Myocyte (in vitro differentiated cells): ENCODE measurements around the gene DOCK4. TPM values are rescaled to one million over a fixed set of nuclear protein-coding genes. Genes with fewer than 3 reads are reported as not detected.

Experiments used
- DNase-seq: peaks from one replicate; pipeline ENCODE4 v3.0.0-alpha.2; 2012; ENCODE audit warnings: low read depth
- total RNA-seq: library from RNA; depleted of rRNA; stranded (reverse); fragments of >200 nt; gene quantifications from 2 replicates; pipeline ENCODE4 v1.2.3, GENCODE V29; 2014

Gene DOCK4
- total RNA-seq, 1 donor from 2014 or later, result 16.3 TPM

DNA sequence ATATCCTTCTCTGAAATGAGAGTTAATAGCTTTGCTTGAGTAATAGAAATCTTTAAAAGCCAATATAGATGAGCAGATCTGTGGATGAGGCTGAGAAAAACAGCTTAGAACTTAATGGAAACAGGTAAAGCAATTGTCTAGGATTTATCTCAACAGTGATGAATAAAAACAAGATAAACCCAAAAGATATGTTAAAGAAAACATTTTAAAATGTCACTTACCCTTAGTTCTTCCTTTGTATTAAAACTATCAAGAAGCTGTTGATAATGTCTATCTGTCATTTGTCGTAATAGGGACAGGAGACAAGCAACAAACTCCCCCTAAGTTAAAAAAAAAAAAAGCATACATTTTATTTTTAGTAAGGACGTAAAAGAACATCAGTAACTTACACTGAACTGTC, 371.8 kb downstream of the DOCK4 start:
- no peak for DNase-seq

DNA sequence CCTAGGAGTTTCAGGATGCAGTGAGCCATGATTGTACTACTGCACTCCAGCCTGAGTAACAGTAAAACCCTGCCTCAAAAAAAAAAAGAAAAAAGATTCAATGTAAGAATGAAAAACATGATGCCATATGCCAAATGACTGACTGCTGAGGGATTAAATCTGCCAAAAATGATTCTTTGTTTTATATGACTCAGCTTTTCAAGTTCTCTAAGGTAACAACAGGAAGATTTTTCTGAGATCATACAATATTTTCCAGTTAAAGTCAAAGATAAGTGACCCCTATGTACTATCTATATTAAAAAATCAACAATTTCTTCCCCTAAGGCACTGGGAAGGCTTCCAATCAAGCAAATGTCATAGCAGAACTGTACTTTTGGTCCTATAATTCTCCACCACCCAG, 372.7 kb downstream of the DOCK4 start:
- DNase-seq, result peak; percentile 12

- no peak for DNase-seq
These were observed 374.0 kb downstream of the DOCK4 start for GRCh38 chr7:111832174-111832573.

DNA sequence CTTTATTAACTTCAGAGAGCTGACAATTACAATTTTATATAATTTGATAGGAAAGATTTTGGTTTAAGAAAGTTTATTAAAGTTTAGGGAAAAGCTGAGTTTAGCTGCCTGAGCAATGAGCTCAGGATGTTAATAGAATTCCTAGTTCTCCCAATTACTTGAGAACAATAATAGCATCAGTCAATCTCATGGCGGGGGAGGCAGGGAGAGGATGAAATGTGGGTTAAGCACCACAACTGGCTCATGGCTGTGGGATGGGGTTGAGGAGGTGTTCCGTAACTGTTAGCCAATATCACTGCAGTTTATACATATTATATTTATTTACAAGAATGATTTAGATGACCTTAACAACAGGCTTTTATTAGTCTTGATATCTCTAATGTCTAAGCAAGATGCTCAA, 377.0 kb downstream of the DOCK4 start:
- DNase-seq, result no peak

DNA sequence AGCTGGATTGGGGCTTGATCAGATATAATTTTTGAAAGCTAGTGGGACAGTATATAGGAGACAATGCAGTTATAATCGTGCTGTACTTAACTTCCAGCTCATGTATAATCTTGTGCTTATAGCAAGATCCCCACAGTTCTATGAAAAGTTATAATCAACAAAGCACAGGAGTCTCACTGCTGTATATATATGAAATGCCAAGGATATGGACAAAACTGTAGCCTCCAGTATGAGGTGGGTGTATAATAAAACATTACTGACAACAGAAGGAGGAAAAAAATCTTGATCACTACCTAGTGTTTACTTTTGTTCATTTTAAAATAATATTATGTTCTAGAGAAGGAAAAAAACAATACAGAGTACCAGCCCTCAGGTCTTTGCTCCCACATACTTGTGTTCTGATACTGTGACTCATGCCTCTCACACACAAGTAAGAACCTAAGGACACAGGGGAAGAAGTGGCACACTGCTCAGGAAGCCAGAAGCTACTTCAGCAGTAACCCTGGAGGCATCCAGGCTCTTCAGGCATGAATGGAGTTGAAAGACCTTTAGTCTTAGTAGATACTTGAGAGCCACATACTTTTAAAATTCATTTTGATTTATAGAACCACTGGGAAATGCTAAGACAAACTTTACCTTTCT, 378.2 kb downstream of the DOCK4 start:
- DNase-seq, result peak; percentile 15

DNA sequence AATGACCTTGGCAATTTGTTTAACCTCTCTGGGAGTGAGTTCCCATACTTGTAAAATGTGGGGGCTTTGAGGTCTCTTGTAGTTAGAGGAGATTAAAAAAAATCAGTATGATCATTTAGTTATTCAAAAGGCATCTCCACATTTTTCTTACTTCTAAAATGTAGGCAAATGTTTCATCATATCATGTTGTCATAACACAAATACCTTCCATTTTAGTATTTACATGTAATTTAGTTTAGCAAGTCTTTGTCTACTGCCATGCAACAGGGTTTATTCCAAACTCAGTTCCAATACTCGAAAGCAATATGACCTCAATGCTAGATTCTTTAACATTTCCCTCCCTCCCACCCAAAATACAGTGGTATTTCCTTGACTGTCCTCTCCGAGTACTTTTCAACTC, 381.2 kb downstream of the DOCK4 start:
- no peak for DNase-seq

DNA sequence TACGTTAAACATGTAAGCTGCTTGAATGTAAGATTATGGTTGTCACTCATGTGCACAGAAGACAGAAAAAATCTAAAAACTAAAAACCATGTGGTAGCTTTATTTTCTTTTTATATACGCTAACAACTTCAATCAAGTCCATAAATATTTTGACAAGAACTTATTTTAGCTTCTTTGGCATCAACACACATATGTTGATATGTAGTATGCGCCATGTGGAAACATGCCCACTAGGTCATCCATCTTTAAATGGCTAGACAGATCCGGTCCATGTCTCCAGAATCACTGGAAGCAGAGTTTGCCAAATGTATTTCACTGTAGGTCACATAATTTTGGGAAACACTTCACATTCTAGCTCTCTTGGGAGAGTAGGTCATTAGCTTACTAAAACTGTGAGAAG, 382.4 kb downstream of the DOCK4 start:
- DNase-seq, result no peak

DNA sequence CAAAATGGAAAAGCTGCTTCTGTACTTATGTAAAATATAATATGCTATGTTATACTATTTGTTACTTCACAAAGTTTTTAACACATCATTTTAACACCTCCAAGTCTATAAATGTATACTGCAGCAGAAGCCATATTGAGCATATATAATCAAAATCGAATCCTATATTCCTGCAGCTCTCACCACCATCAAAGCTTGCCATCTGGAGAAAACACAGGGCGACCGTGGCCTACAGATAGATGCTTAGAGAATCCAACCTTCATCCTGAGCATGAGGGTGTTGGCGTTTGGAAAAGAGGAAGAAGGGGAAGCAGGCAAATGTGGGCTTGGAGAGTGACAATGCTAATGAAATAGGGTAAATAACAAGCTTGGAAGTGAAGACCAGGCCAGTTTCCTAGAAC, 385.2 kb downstream of the DOCK4 start:
- no peak for DNase-seq

DNA sequence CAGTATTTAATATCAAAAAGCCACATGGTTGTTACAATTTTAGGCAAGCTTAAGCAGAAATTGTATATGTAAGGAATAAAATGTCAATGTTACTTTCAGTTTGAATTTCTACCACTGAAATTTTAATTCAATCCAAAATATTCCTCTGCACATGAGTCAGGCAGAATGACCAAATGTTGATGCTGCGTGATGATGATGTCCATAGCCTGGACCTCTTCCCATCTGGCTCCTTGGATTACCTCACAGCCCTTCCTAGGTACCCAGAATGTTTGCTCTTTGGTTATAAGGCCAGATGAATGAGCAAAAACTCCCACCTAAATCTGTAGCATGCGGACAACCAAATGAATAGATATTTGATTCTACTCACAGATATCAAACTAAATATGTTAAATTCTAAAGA, 385.6 kb downstream of the DOCK4 start:
- DNase-seq, result no peak

DNA sequence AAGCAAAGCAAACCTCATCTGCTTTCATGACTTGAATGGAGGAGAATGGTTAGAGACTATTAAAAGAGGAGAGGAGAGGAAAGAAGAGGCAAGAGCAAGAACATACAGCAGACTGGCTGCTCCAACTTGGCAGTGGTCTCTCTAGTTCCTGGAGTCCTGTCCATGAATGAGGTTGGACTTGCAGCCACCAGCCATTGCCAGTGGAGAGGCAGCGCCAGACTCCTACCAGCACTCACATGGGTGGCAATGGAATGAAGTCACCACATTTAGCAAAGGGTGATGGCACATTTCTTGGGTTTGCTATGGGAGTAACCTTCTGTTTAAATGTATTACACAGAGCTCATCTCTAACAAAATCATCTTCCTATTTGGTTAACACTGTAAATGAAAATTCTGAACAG, 386.1 kb downstream of the DOCK4 start:
- DNase-seq, result no peak

DNA sequence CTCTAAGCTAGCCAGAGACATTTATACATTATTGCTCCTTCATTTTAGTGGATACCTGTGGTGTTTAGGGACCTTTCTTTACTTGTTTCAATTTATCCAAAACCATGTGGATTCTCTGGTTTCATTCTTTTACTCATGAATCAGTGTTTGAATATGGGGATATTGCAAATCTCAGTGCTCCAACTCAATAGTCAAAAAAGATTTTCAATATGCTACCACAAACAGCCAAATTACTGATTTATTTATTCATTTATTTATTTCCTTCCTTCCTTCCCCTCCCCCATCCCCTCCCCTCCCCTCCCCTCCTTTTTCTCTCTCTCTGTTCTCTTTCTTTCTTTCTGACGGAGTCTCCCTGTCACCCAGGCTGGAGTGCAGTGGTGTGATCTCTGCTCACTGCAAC, 390.8 kb downstream of the DOCK4 start:
- DNase-seq, result no peak

GRCh38 chr7:111813306-111813705, 392.9 kb downstream of the DOCK4 start:
- no peak for DNase-seq

GRCh38 chr7:111806232-111806631, 400.0 kb downstream of the DOCK4 start:
- no peak for DNase-seq

DNA sequence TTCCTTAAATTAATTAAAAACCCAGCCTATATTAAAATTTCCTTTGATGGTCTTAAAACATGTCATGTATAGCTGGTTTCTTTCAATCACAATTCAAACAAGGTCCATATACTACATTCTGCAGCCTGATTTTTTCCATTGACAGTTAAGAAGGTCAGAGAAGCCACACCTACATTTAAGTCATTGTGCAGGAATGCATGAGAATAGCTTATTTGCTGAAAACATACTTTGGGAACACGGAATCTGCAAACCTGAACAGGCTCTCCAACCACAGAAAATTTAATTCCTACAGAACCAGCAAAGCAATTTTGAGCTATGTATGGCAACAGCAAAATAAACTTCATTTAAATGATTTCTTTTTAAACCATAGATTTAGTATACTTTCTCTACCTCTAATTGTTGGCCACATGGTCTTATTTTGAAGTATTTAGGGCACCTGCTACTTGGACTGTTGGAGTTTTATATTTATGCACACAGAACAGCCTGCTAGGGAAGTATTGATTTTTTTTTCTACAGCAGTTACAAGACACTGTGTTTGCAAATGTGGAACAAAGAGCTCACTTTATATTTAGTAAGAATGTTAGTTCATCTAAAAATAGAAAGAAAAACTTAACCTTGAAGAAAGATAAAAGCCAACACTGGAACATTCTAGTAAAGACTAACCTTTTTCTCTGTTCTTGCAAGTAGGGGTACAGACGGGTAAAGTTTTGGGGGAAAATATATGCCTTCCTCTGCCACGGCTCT, 403.0 kb downstream of the DOCK4 start:
- peak; percentile 8 for DNase-seq

GRCh38 chr7:111802194-111802772, 403.9 kb downstream of the DOCK4 start:
- DNase-seq, result no peak

DNA sequence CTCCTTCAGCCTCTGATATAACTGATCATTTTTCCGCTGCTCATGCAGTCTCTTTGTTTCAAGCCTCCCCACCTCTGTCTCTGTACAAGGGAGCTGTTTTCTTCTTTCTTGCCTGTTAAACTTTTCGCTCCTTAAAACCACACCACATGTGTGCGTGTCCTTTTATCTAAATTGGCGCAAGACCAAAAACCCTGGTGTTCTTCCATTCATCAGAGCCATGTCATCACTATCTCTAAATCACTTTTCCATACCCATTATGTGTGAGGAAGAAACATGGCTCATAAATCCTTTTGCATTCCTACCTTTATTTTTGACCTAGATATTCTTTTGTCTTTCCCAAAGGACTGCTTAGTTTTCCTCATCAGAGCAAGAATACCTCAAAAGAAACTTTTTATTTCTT, 404.9 kb downstream of the DOCK4 start:
- no peak for DNase-seq

DNA sequence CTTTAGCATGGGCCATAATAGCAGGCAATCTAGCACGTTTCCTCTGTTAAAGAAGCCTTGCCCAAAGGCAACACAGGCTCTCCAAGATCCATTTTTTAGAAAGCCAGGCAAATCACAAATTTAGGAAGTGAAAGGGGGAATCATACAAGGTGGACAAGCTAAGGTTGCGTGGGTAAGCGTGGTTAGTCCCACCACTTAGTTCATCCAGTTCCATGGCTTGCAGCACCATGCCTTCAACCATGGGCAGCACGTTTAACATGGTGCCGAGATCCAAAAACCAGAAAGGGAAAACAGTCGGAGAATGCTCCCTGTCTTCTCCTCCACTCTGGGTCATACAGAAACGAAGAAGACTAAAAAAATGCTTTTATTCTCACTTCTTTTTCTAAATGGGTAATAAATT, 409.5 kb downstream of the DOCK4 start:
- peak; percentile 29 for DNase-seq

DNA sequence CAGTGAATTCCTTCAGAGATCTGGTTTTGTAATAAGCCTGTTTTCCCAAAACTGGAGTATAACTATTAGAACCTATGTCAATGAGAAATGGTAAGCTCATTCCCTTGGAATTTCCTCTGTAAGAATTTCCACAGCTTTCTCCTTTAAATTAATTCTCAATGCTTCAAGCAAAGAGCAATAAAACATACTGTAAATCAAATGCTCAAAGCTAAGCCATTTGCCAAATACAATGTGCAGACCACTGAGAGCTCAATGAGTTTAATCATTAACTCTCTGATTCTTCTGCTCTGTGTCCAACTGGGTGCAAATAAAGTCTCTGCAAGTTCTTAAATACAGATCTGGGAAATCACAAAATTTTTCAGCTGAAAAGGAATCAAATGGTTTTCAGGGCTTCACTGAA, 416.3 kb downstream of the DOCK4 start:
- DNase-seq, result no peak

DNA sequence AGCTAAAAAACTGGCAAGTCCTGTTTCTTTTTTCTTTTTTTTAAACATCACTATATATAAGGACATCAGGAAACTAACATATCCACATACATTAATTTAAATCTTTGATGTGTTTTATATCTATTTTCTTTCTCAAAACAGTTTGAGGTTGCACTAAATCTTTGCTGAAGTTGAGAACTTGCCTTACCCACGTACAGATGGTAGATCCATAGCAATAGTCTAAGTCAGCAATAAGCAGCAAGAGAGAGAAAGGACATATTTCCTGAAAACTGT, 417.2 kb downstream of the DOCK4 start:
- no peak for DNase-seq

- no peak for DNase-seq
These were observed 417.7 kb downstream of the DOCK4 start for GRCh38 chr7:111788286-111789047.

DNA sequence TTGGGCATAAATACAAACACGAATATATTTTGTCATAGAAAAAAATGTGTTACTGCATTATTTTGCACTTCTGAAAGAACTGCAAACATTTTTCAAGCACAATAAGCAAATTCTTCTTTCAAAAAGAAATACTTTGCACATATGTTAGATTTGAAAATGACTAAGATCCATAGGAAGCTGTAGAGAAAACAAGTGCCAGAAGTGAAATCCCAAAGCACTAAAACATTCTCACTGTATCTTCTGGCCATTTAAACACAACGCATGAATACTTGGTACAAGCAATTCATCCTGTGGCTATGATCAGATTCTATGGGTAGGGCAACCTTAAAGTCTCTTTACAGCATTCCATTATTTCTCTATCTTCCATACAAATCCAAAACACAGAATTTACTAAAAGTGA, 418.5 kb downstream of the DOCK4 start:
- DNase-seq, result no peak

DNA sequence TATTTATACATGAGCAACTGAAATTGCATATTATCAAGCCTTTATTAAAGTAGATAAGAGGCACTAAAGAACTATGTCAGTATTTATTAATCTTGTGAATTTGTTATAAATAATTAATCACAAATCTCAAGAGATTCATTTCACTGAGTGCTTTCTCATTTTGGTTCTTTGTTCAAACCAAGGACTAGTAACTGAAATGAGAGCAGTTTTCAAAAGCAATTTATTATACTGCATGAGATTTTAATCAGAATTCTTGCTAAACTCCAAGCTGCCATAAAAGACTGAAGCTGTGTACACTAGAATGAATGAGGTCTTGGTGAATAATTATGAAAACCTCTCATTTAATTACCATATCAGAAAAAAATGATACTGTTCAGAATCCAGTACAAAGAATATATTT, 419.1 kb downstream of the DOCK4 start:
- DNase-seq, result no peak
